ENCODE measurements around the gene MYO1C.
"Not testable (repeated sequence)": the region's sequence is repeated elsewhere in the genome, so short reads cannot be mapped to it uniquely, and the experiment has no call there.

MYO1C gene

DNA sequence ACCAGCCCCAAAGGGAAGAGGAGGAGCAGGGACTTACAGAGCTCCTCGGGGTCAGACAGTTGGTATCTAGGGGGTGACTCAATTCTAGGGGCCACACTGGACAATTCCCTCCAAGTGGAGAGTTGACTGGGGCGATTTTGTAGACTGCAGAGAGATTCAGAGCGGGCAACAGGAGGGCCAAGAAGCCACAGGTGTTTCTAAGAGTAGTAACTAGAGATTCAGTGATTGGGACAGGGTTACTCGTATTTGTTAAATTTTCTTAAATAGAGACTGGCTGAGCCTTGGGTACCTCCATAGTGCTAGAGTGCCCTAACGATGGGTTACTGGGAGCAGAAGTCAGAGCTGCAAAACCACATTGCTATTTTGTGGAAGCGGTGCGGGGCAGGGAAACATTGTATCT lies 27.2 kb upstream of the MYO1C start:
- H3K4me1 ChIP-seq (ENCODE audit: insufficient read depth, low read length) = peaks cover 7% of the 10 kb centered on the region; the same call in 1 of the 2 replicates
- H3K27me3 ChIP-seq (ENCODE audit: insufficient read depth, low read length) = no peaks in the 10 kb centered on the region
- H3K4me3 ChIP-seq (ENCODE audit: low read length) = no peak overlapping the region
- H3K27ac ChIP-seq (ENCODE audit: low read depth, low read length) = no peak overlapping the region
- H3K9me3 ChIP-seq (ENCODE audit: insufficient read depth, low read depth, low read length) = no peaks in the 10 kb centered on the region
- WGBS = 90% methylated on average over 7 of the region's 7 CpGs
- no peak overlapping the region for H3K9ac ChIP-seq (ENCODE audit: low read depth, low read length)
- H3K36me3 ChIP-seq (ENCODE audit: insufficient read depth, low read length) = peaks cover 25% of the 10 kb centered on the region

DNA sequence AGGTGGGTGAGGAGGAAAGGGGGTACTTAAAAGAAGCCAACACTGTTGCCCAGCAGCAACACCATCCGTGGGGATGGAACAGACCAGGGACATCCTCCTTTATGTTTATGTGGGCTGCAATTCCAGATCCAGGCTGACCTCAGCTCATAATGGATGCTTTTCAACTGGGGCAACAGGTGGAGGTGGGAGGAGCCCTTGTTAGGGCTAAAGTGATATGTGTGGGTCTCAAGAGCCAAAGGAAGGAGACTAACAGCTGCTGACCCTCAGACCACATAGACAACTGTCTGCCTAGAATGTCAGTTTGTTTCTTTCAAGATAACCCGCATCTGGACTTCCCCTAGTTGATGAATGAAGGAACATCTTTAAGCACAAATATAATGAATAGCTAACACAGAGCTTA lies 25.9 kb upstream of the MYO1C start:
- WGBS = 95% methylated on average over 2 of the region's 2 CpGs
- Histone ChIP-seq H3K4me1 (ENCODE audit: insufficient read depth, low read length) (peaks cover 7% of the 10 kb centered on the region; the same call in 1 of the 2 replicates), H3K36me3 (ENCODE audit: insufficient read depth, low read length) (peaks cover 27% of the 10 kb centered on the region; the same call in 1 of the 2 replicates), H3K4me3 (ENCODE audit: low read length) (no peak overlapping the region), H3K9me3 (ENCODE audit: insufficient read depth, low read depth, low read length) (no peaks in the 10 kb centered on the region), H3K27me3 (ENCODE audit: insufficient read depth, low read length) (no peaks in the 10 kb centered on the region), H3K9ac (ENCODE audit: low read depth, low read length) (no peak overlapping the region), H3K27ac (ENCODE audit: low read depth, low read length) (no peak overlapping the region)

DNA sequence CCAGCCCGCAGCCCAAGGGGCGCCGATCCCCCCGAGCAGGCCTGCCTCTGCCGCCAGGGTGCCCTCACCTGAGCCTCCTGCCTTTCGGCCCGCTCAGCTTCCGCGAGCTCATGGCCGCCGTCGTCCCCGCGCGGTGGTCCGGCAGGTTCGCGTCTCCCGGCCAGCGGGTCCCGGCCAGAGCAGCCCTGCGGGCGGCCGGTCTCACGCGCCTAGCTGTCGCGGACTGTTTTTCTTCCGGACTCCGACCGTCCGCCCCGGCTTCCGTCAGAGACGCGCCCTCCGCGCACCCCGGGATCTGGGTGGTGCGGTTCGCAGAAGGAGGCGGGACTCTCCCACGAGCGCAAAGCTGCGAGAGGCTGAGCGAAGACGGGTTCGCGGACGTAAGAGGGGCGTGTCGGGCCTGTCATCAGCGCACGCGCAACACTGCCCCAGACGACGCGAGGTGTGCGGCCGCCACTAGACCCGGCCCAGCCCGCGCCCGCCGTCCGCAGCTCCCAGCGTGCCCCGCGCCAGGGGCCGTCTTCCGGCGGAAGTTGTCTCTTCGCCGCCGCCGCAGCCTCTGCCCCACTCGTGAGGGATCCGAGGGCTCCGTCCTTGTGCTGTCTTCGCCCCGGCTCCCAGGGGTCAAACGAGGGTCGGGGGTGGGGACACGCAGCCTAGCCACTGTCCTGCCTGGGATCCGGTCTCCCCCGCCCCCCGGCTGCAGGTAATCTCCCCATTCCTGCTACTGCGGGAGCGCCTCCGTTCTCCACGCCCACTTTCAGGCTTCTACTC lies 24.1 kb upstream of the MYO1C start, which contains the start of gene INPP5K:
Gene INPP5K, minus strand, starts transcription at position 225 of the 774 bp plus-strand sequence. Its CDS starts 113 bp downstream, at position 112.
- Histone ChIP-seq H3K27ac (ENCODE audit: low read depth, low read length) (peak within 1 kb of the TSS; percentile 85), H3K4me3 (ENCODE audit: low read length) (peak within 1 kb of the TSS; percentile 96), H3K9me3 (ENCODE audit: insufficient read depth, low read depth, low read length) (no peaks in the 10 kb centered on the region), H3K9ac (ENCODE audit: low read depth, low read length) (peak within 1 kb of the TSS; percentile 95), H3K36me3 (ENCODE audit: insufficient read depth, low read length) (peaks cover 21% of the 10 kb centered on the region; the same call in 1 of the 2 replicates), H3K27me3 (ENCODE audit: insufficient read depth, low read length) (no peaks in the 10 kb centered on the region), H3K4me1 (ENCODE audit: insufficient read depth, low read length) (peaks cover 7% of the 10 kb centered on the region; the same call in 1 of the 2 replicates)
- under 1% methylated on average over 91 of the region's 91 CpGs for WGBS

DNA sequence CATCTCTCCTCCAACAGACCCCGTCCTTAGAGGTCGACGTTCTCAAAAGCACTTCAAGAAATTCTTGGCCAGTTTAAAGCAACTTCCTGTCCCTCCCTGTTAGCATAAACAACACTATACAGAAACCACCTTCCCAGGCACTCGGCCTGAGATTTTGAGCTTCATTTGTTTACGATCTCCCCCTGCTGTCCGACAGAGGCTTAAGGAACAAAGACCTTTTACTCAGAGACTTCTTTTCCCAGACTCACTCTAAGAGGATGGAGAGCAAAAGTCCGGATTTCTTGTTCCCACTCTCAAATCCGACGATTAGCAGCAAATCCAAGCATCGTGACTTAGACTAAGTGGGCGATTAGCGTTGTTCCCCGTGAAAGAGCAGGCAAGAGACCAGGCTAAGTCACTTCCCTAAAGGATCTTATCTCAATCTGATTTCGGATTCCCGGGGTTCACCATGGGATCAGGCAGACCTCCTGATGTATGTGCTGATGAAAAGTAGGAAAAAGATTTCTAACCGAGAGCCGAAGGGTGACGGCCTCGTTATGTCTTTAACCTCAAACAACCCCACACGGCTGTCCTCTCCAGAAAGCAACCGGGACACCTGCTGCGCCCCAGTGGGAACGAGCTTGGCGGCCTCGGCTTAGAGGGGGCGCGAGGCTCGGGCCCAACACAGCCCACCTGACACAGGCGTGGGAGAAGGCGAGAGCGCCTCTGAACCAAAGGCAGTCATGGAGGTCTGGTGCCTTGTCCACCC lies 23.3 kb upstream of the MYO1C start:
- peak overlapping the region; percentile 96 for H3K4me3 ChIP-seq (ENCODE audit: low read length)
- H3K27me3 ChIP-seq (ENCODE audit: insufficient read depth, low read length) = no peaks in the 10 kb centered on the region
- peak overlapping the region; percentile 83 for H3K27ac ChIP-seq (ENCODE audit: low read depth, low read length)
- H3K4me1 ChIP-seq (ENCODE audit: insufficient read depth, low read length) = peaks cover 7% of the 10 kb centered on the region; the same call in 1 of the 2 replicates
- peak overlapping the region; percentile 62 for H3K9ac ChIP-seq (ENCODE audit: low read depth, low read length)
- no peaks in the 10 kb centered on the region for H3K9me3 ChIP-seq (ENCODE audit: insufficient read depth, low read depth, low read length)
- 3% methylated on average over 31 of the region's 31 CpGs for WGBS
- peaks cover 17% of the 10 kb centered on the region; the same call in 1 of the 2 replicates for H3K36me3 ChIP-seq (ENCODE audit: insufficient read depth, low read length)

DNA sequence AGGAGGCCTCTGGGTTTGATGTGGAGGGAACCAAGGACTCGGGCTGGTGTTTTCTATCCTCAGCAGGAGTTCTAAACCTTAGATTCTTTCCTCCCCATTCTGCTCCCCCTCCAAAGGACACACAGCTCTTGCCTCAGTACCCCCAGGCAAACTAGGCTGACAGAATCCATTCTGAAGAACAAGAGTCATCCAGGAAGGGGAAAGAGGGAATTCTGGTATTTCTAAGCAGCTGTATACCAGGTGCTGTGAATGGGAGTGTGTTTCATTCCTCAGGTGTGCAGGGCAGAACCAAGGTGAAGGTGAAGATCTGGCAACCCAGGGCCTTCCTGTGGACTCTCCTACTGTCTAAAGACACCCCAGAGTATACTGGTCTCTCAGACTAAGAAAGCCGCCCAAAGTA lies 19.9 kb upstream of the MYO1C start:
- Histone ChIP-seq H3K9me3 (ENCODE audit: insufficient read depth, low read depth, low read length) (no peaks in the 10 kb centered on the region), H3K27ac (ENCODE audit: low read depth, low read length) (no peak overlapping the region), H3K9ac (ENCODE audit: low read depth, low read length) (no peak overlapping the region), H3K27me3 (ENCODE audit: insufficient read depth, low read length) (no peaks in the 10 kb centered on the region), H3K36me3 (ENCODE audit: insufficient read depth, low read length) (peaks cover 9% of the 10 kb centered on the region; the same call in 1 of the 2 replicates), H3K4me3 (ENCODE audit: low read length) (no peak overlapping the region), H3K4me1 (ENCODE audit: insufficient read depth, low read length) (peaks cover 7% of the 10 kb centered on the region; the same call in 1 of the 2 replicates)
- WGBS = 88% methylated on average over 2 of the region's 2 CpGs

DNA sequence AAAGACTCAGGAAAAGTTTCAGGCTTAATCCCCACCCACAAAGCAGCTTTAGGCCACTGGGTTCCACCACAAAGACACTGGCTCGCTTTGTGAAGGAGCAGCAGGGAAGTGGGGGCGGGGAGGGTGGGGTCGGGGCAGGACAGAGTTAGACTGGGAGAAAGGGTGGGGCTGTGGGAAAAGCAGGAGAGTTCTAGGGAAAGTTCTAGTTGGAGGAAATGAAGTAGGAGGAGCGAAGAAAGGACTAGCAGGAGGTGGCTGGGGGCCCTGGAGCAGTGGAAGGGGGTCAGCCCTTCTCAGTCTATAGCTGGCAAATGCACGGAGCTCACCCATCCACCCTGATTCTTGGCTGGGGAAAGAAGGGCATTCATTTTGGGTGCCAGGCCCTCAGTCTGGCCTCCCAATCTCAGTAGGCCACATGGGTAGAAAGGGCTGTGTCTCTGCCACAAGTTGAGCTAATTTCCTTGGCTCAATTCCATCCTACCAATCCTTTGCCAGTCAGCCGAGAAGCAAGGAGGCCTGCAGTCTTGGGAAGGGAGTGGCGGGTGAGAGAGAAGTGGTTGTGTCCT lies 19.4 kb upstream of the MYO1C start:
- Histone ChIP-seq H3K27me3 (ENCODE audit: insufficient read depth, low read length) (no peaks in the 10 kb centered on the region), H3K27ac (ENCODE audit: low read depth, low read length) (no peak overlapping the region), H3K4me3 (ENCODE audit: low read length) (no peak overlapping the region), H3K4me1 (ENCODE audit: insufficient read depth, low read length) (peaks cover 7% of the 10 kb centered on the region; the same call in 1 of the 2 replicates), H3K36me3 (ENCODE audit: insufficient read depth, low read length) (peaks cover 9% of the 10 kb centered on the region; the same call in 1 of the 2 replicates), H3K9ac (ENCODE audit: low read depth, low read length) (no peak overlapping the region), H3K9me3 (ENCODE audit: insufficient read depth, low read depth, low read length) (no peaks in the 10 kb centered on the region)
- whole genome bisulfite sequencing = 86% methylated on average over 7 of the region's 7 CpGs

DNA sequence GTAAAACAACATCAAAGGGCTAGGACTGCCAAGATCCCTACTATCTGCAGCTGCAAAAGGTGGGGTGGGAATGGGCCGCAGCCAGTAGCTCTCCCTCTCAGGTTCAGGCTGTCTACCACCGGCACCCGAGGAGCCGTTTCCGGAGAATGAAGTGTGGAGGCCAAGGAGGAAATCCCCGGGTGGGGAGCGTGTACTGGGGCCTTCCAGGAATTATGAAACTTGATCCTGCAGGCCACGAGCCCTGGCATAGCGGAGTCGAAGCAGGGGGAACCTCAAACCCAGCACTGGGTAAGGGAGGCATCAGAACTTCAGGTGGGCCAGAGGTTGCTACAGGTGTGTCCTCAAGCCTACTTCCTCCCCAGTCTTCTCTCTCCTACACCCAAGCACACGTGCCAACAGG lies 18.8 kb upstream of the MYO1C start:
- H3K36me3 ChIP-seq (ENCODE audit: insufficient read depth, low read length) = peaks cover 9% of the 10 kb centered on the region; the same call in 1 of the 2 replicates
- H3K27ac ChIP-seq (ENCODE audit: low read depth, low read length) = no peak overlapping the region
- H3K9me3 ChIP-seq (ENCODE audit: insufficient read depth, low read depth, low read length) = no peaks in the 10 kb centered on the region
- peaks cover 7% of the 10 kb centered on the region; the same call in 1 of the 2 replicates for H3K4me1 ChIP-seq (ENCODE audit: insufficient read depth, low read length)
- 90% methylated on average over 11 of the region's 11 CpGs for WGBS
- H3K27me3 ChIP-seq (ENCODE audit: insufficient read depth, low read length) = no peaks in the 10 kb centered on the region
- no peak overlapping the region for H3K9ac ChIP-seq (ENCODE audit: low read depth, low read length)
- no peak overlapping the region for H3K4me3 ChIP-seq (ENCODE audit: low read length)

DNA sequence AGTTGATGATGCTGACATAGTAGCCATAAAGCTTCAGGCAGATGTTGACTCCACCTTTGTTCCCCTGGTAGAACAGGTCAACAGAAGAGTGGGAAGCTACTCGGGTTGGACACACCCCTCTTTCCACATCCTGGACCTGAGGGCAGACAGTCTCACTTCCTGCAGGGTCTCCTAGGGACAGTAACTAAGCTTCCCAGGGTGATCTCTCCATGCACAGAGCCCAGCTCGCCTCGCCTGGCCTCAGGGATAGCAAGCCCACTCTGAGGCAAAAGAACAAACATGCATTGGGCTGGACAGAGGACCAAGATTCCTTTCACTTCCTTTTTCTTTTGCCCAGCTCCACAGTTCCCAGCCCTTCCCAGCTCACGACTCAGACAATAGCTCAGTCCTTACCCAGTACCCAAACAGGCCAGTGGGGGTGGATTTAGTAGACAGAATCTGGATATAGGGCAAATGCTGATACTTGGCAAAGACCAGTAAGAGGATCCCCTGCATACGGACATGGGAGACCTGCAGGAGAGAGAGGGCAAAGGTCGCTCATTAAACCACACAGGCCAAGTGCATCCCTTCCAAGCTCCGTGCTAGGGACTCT lies 16.9 kb upstream of the MYO1C start:
- no peaks in the 10 kb centered on the region for H3K9me3 ChIP-seq (ENCODE audit: insufficient read depth, low read depth, low read length)
- H3K27me3 ChIP-seq (ENCODE audit: insufficient read depth, low read length) = no peaks in the 10 kb centered on the region
- peaks cover 9% of the 10 kb centered on the region; the same call in 1 of the 2 replicates for H3K36me3 ChIP-seq (ENCODE audit: insufficient read depth, low read length)
- 88% methylated on average over 6 of the region's 7 CpGs for WGBS
- no peaks in the 10 kb centered on the region; the same call in 1 of the 2 replicates for H3K4me1 ChIP-seq (ENCODE audit: insufficient read depth, low read length)
- no peak overlapping the region for H3K9ac ChIP-seq (ENCODE audit: low read depth, low read length)
- H3K27ac ChIP-seq (ENCODE audit: low read depth, low read length) = no peak overlapping the region
- no peak overlapping the region for H3K4me3 ChIP-seq (ENCODE audit: low read length)

DNA sequence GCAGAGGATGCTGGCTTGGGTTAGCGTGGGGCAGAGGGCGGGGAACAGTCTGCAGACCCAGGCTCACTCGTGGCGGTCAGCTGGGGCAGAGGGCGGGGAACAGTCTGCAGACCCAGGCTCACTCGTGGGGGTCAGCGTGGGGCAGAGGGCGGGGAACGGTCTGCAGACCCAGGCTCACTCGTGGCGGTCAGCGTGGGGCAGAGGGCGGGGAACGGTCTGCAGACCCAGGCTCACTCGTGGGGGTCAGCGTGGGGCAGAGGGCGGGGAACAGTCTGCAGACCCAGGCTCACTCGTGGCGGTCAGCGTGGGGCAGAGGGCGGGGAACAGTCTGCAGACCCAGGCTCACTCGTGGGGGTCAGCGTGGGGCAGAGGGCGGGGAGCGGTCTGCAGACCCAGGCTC lies 16.2 kb upstream of the MYO1C start:
- H3K27me3 ChIP-seq (ENCODE audit: insufficient read depth, low read length); H3K9ac ChIP-seq (ENCODE audit: low read depth, low read length); H3K4me3 ChIP-seq (ENCODE audit: low read length); H3K36me3 ChIP-seq (ENCODE audit: insufficient read depth, low read length); H3K4me1 ChIP-seq (ENCODE audit: insufficient read depth, low read length); H3K27ac ChIP-seq (ENCODE audit: low read depth, low read length); H3K9me3 ChIP-seq (ENCODE audit: insufficient read depth, low read depth, low read length): not testable (repeated sequence)
- WGBS = 94% methylated on average over 25 of the region's 25 CpGs

DNA sequence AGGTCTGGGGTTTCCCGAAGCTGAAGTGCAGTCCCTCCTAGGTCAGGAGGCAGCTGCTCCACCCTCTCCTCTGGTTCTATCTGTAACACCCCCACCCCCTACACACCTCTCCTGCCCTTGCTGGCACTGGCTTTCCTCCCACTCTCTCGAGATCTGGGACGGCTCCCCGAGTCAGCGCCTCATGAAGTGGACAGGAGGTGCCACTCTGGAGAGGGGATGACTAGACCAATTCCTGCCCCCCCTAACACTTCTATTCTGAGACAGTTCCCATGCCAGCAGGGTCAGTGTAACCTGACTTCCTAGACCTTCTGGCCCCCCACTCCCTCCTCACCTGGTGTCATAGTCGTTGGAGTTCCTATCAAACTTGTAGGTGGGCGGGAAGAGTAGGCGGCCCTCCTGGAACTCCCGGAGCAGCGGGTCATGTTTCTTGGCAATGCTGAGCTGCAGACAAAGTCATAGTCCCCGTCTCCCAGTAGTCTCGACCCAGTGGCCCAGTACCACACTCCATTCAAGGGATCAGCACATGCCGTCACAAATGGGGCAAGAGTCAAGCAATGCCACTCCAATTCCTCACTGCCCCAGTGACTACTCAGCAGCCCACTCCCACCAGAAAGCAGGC lies 14.3 kb upstream of the MYO1C start:
- Histone ChIP-seq H3K4me1 (ENCODE audit: insufficient read depth, low read length) (no peaks in the 10 kb centered on the region; the same call in 1 of the 2 replicates), H3K27ac (ENCODE audit: low read depth, low read length) (no peak overlapping the region), H3K9me3 (ENCODE audit: insufficient read depth, low read depth, low read length) (no peaks in the 10 kb centered on the region), H3K9ac (ENCODE audit: low read depth, low read length) (no peak overlapping the region), H3K36me3 (ENCODE audit: insufficient read depth, low read length) (peaks cover 6% of the 10 kb centered on the region; the same call in 1 of the 2 replicates), H3K27me3 (ENCODE audit: insufficient read depth, low read length) (no peaks in the 10 kb centered on the region), H3K4me3 (ENCODE audit: low read length) (no peak overlapping the region)
- WGBS = 92% methylated on average over 13 of the region's 13 CpGs
